Activated B cell treated with CpG ODN at 0.5 μM for 24 hours (primary cell): ENCODE measurements around the gene TOLLIP. TPM values are rescaled to one million over a fixed set of nuclear protein-coding genes. Genes with fewer than 3 reads are reported as not detected.

Source experiments
- ATAC-seq: fragments of 200-7000 bp; cut with Tn5 transposase; one replicate; pipeline ENCODE4 v1.10.0; 2021; ENCODE audit warnings: low read depth, mild to moderate bottlenecking, moderate library complexity
- CTCF ChIA-PET: fragments of 350-600 bp; sonication (Branson Sonifier 250); formaldehyde crosslinking; loops from one replicate; lab custom pipeline; 2021; ENCODE audit warnings: antibody characterized with exemption; lab: Charles Lee
- POLR2A ChIA-PET: fragments of 350-600 bp; sonication (Branson Sonifier 250); formaldehyde crosslinking; loops from one replicate; lab custom pipeline; 2021; ENCODE audit warnings: antibody characterized with exemption; lab: Charles Lee
- DNase-seq: peaks from one replicate; pipeline ENCODE4 v3.0.0; 2022
- H3K27ac Mint-ChIP-seq: one replicate; pipeline ENCODE4 v1.8.0; 2020; ENCODE audit warnings: mixed read lengths
- H3K27me3 Mint-ChIP-seq: one replicate; pipeline ENCODE4 v1.8.0; 2021; ENCODE audit warnings: mixed read lengths
- H3K36me3 Mint-ChIP-seq: one replicate; pipeline ENCODE4 v1.8.0; 2021; ENCODE audit warnings: low read depth, mixed read lengths
- H3K4me1 Mint-ChIP-seq: one replicate; pipeline ENCODE4 v1.8.0; 2021; ENCODE audit warnings: mixed read lengths
- H3K4me3 Mint-ChIP-seq: one replicate; pipeline ENCODE4 v1.8.0; 2020; ENCODE audit warnings: mild to moderate bottlenecking, mixed read lengths
- H3K9me3 Mint-ChIP-seq: one replicate; pipeline ENCODE4 v1.8.0; 2020; ENCODE audit warnings: mixed read lengths
- intact Hi-C: fragments of 100-400 bp; cut with micrococcal nuclease; formaldehyde crosslinking; loops from one replicate; pipeline ENCODE4 v1.15.1; 2024
- total RNA-seq: library from RNA; stranded (reverse); gene quantifications from 2 replicates; pipeline ENCODE4 v1.2.3, GENCODE V29; 2022
- TF ChIP-seq, protein P1 (sequence below): fragments of 200-600 bp; IDR thresholded peaks from one replicate; pipeline ENCODE4 v1.8.0; 2022; ENCODE audit warnings: antibody characterized with exemption, mild to moderate bottlenecking

TOLLIP gene
- total RNA-seq, 1 donor from 2014 or later: 46.4 TPM

DNA sequence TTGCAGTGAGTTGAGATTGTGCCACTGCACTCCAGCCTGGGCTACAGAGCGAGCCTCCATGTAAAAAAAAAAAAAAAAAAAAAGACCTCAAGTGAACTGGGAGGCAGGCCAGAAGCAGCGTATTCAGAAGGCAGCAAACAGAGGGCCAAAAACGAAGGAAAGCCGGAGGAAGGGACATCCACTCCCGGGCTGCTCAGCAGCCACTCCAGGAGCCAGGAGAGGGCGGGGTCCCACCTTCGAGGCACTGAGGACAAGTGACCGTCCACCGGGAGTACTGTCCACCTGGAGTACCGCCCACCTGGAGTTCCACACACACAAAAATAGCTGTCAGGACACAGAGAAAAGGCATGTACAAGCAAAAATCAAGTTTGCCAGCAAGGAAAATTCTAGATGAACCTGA is 5.5 kb downstream of the TOLLIP start:
- DNase-seq: no peak
- Mint-ChIP-seq H3K36me3 (peaks cover 39% of the 10 kb centered on the region), H3K4me3 (no peak overlapping the region), H3K9me3 (no peaks in the 10 kb centered on the region), H3K4me1 (peaks cover 39% of the 10 kb centered on the region), H3K27ac (no peak overlapping the region), H3K27me3 (no peaks in the 10 kb centered on the region)
- CTCF ChIA-PET: no interaction called here
- POLR2A ChIA-PET: no interaction called here
- TF ChIP-seq, protein P1, sequence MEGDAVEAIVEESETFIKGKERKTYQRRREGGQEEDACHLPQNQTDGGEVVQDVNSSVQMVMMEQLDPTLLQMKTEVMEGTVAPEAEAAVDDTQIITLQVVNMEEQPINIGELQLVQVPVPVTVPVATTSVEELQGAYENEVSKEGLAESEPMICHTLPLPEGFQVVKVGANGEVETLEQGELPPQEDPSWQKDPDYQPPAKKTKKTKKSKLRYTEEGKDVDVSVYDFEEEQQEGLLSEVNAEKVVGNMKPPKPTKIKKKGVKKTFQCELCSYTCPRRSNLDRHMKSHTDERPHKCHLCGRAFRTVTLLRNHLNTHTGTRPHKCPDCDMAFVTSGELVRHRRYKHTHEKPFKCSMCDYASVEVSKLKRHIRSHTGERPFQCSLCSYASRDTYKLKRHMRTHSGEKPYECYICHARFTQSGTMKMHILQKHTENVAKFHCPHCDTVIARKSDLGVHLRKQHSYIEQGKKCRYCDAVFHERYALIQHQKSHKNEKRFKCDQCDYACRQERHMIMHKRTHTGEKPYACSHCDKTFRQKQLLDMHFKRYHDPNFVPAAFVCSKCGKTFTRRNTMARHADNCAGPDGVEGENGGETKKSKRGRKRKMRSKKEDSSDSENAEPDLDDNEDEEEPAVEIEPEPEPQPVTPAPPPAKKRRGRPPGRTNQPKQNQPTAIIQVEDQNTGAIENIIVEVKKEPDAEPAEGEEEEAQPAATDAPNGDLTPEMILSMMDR: no peak
- intact Hi-C loops: no loop called here
- ATAC-seq: no peak

- H3K27ac Mint-ChIP-seq: no peak overlapping the region
- H3K27me3 Mint-ChIP-seq: no peaks in the 10 kb centered on the region
- TF ChIP-seq, protein P1: no peak
- H3K36me3 Mint-ChIP-seq: peaks cover 45% of the 10 kb centered on the region
- DNase-seq (no peak), ATAC-seq (no peak)
- ChIA-PET CTCF (no interaction called here), POLR2A (no interaction called here)
- intact Hi-C loops: no loop called here
- no peak overlapping the region for H3K4me3 Mint-ChIP-seq
- no peaks in the 10 kb centered on the region for H3K9me3 Mint-ChIP-seq
- peaks cover 35% of the 10 kb centered on the region for H3K4me1 Mint-ChIP-seq
Measured at GRCh38 chr11:1303126-1303821, 6.2 kb downstream of the TOLLIP start.

DNA sequence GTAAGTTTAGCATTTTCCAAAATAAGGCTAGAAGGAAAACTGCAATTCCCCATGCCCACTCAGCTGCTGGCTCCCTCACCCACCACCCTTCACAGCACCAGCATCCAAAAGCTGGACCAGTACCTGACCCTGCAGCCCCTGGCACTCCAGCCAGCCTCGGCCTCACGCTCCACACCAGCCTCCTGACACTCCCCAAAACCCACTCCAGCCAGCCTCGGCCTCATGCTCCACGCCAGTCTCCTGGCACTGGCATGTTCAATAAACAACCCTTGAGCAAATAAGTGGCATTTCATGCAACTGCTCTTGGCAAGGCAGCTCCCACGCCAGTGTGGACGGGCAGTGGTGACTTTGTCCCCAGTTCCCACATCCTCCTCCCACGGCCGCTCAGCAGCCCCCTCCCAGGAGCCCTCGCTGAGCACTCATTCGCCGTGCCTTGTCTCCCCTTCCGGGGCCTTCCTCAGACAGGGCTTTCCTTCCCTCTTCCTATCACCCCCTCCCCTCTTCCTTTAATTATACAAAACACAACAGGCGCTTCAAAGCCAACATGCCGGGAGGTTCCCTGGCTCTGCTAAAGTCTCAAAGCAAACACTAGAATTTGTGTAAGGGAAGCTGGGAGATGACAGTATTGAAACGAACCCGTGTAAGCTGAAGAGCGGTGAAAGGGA is 6.8 kb downstream of the TOLLIP start:
- intact Hi-C loops: no loop called here
- H3K27me3 Mint-ChIP-seq: no peaks in the 10 kb centered on the region
- H3K36me3 Mint-ChIP-seq: peaks cover 47% of the 10 kb centered on the region
- no peak for DNase-seq
- no peak for ATAC-seq
- ChIA-PET POLR2A (no interaction called here), CTCF (no interaction called here)
- TF ChIP-seq, protein P1: no peak
- H3K4me1 Mint-ChIP-seq: peaks cover 29% of the 10 kb centered on the region
- H3K9me3 Mint-ChIP-seq: no peaks in the 10 kb centered on the region
- no peak overlapping the region for H3K4me3 Mint-ChIP-seq
- H3K27ac Mint-ChIP-seq: no peak overlapping the region

DNA sequence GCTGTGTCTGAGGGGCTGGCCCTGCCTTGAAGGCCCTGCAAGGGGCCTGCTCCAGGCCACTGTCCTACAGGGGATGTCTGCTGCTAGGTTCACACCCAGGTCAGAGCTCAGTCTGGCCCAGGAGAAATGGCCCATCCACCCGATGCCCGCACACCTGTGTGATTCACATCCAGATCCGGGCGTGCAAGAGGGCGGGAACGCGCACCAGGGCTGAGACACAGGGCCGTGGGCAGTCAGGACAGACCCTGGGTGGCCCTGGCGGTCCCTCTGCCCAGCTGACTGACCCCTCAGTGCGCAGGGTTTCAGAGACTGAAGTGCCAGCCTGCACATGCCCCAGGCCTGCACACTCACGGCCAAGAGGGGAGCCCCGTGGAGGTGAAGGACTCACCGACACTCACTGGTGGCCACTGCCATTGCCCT is 7.4 kb downstream of the TOLLIP start:
- CTCF ChIA-PET: no interaction called here
- POLR2A ChIA-PET: no interaction called here
- H3K4me1 Mint-ChIP-seq: peaks cover 23% of the 10 kb centered on the region

More for the DNA sequence above, 7.4 kb downstream of the TOLLIP start:
- ATAC-seq (no peak), DNase-seq (no peak)
- Mint-ChIP-seq H3K36me3 (peaks cover 46% of the 10 kb centered on the region), H3K4me3 (no peak overlapping the region), H3K27ac (no peak overlapping the region), H3K27me3 (no peaks in the 10 kb centered on the region), H3K9me3 (no peaks in the 10 kb centered on the region)
- TF ChIP-seq, protein P1: no peak
- intact Hi-C loops: no loop called here
